Measurements from ENCODE around the gene RBMXL3.
A peak's percentile ranks its signal among the peaks of the same experiment; 100 is the strongest.

The RBMXL3 gene

GRCh38 chrX:115234461-115234860 lies 45.3 kb downstream of the RBMXL3 start:
- peak overlapping the region; percentile 68 for H3K4me3 ChIP-seq (ENCODE audit: low read depth, low read length)
- TF ChIP-seq CTCF (IDR thresholded peaks at IDR 0.05; ENCODE audit: low read depth, low read length), result no peak

- no peak for TF ChIP-seq CTCF (IDR thresholded peaks at IDR 0.05; ENCODE audit: low read depth, low read length)
- no peak overlapping the region for H3K4me3 ChIP-seq (ENCODE audit: low read depth, low read length)
Measured at GRCh38 chrX:115236560-115236959, 47.4 kb downstream of the RBMXL3 start.

- TF ChIP-seq CTCF (IDR thresholded peaks at IDR 0.05; ENCODE audit: low read depth, low read length), result no peak
- H3K4me3 ChIP-seq (ENCODE audit: low read depth, low read length), result no peak overlapping the region
Measured at GRCh38 chrX:115237056-115237455, 47.8 kb downstream of the RBMXL3 start.

Data from WI38 (cell line).